ENCODE measurements around the gene EED.

Gene EED

GRCh38 chr11:86292912-86293616 lies 48.5 kb downstream of the EED start:
- no peak overlapping the region for H3K27ac ChIP-seq (replicated peaks)
- no peak overlapping the region for H3K4me3 ChIP-seq (replicated peaks; ENCODE audit: insufficient read depth, low read length)
- TF ChIP-seq GABPA (IDR thresholded peaks at IDR 0.05; ENCODE audit: low read depth) (no peak), POLR2AphosphoS5 (IDR thresholded peaks at IDR 0.05; ENCODE audit: low read depth) (no peak), CTCF (IDR thresholded peaks at IDR 0.05; ENCODE audit: insufficient read depth, low read length) (no peak), REST (IDR thresholded peaks at IDR 0.05; ENCODE audit: insufficient replicate concordance, low read depth) (no peak), SPI1 (IDR thresholded peaks at IDR 0.05; ENCODE audit: borderline replicate concordance, low read depth) (no peak)
- H3K27me3 ChIP-seq (ENCODE audit: insufficient read depth, poor library complexity, severe bottlenecking), result no peaks in the 10 kb centered on the region
- no peak for DNase-seq (ENCODE audit: low read depth in 1 of 2, low spot score in 1 of 2)

- Histone ChIP-seq H3K27me3 (ENCODE audit: insufficient read depth, poor library complexity, severe bottlenecking) (no peaks in the 10 kb centered on the region), H3K4me3 (replicated peaks; ENCODE audit: insufficient read depth, low read length) (no peak overlapping the region), H3K27ac (replicated peaks) (no peak overlapping the region)
- TF ChIP-seq CTCF (IDR thresholded peaks at IDR 0.05; ENCODE audit: insufficient read depth, low read length) (no peak), GABPA (IDR thresholded peaks at IDR 0.05; ENCODE audit: low read depth) (no peak), POLR2AphosphoS5 (IDR thresholded peaks at IDR 0.05; ENCODE audit: low read depth) (no peak), REST (IDR thresholded peaks at IDR 0.05; ENCODE audit: insufficient replicate concordance, low read depth) (no peak), SPI1 (IDR thresholded peaks at IDR 0.05; ENCODE audit: borderline replicate concordance, low read depth) (no peak)
- no peak for DNase-seq (ENCODE audit: low read depth in 1 of 2, low spot score in 1 of 2)
Observed at GRCh38 chr11:86294026-86294425, 49.5 kb downstream of the EED start.

- Histone ChIP-seq H3K27ac (replicated peaks) (peak overlapping the region; percentile 83; the same call in 1 of the 2 replicates), H3K27me3 (ENCODE audit: insufficient read depth, poor library complexity, severe bottlenecking) (no peaks in the 10 kb centered on the region), H3K4me3 (replicated peaks; ENCODE audit: insufficient read depth, low read length) (peak overlapping the region; percentile 66)
- no peak for DNase-seq (ENCODE audit: low read depth in 1 of 2, low spot score in 1 of 2)
- TF ChIP-seq CTCF (IDR thresholded peaks at IDR 0.05; ENCODE audit: insufficient read depth, low read length) (no peak), POLR2AphosphoS5 (IDR thresholded peaks at IDR 0.05; ENCODE audit: low read depth) (no peak), GABPA (IDR thresholded peaks at IDR 0.05; ENCODE audit: low read depth) (no peak), SPI1 (IDR thresholded peaks at IDR 0.05; ENCODE audit: borderline replicate concordance, low read depth) (no peak), REST (IDR thresholded peaks at IDR 0.05; ENCODE audit: insufficient replicate concordance, low read depth) (no peak)
Observed at GRCh38 chr11:86301742-86302091, 57.2 kb downstream of the EED start.
